Uterus (tissue), 2 donors: Measurements from ENCODE around the gene PPP2R2B.
"Not testable (repeated sequence)": the region's sequence is repeated elsewhere in the genome, so short reads cannot be mapped to it uniquely, and the experiment has no call there.

Experiments used
- POLR2A ChIP-seq, 2 donors: fragments of 450-650 bp; IDR thresholded peaks; one replicate each; pipeline ENCODE4 v1.6.1; 2016; ENCODE audit warnings: antibody characterized with exemption in 2 of 2, mild to moderate bottlenecking in 1 of 2, moderate library complexity in 1 of 2
- TF ChIP-seq, protein P1 (sequence below), 4 experiments: fragments of 200-600 bp in 2 of 4; fragments of 450-650 bp in 2 of 4; sonication (generic) in 2 of 4; IDR thresholded peaks; one replicate each; pipeline ENCODE4 v1.5.1; 2016 to 2019; ENCODE audit warnings: antibody characterized with exemption in 4 of 4, mild to moderate bottlenecking in 2 of 4, moderate library complexity in 1 of 4

DNA sequence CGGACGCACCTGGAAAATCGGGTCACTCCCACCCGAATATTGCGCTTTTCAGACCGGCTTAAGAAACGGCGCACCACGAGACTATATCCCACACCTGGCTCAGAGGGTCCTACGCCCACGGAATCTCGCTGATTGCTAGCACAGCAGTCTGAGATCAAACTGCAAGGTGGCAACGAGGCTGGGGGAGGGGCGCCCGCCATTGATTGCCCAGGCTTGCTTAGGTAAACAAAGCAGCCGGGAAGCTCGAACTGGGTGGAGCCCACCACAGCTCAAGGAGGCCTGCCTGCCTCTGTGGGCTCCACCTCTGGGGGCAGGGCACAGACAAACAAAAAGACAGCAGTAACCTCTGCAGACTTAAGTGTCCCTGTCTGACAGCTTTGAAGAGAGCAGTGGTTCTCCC is 268.8 kb downstream of the PPP2R2B start:
- TF ChIP-seq, protein P1, sequence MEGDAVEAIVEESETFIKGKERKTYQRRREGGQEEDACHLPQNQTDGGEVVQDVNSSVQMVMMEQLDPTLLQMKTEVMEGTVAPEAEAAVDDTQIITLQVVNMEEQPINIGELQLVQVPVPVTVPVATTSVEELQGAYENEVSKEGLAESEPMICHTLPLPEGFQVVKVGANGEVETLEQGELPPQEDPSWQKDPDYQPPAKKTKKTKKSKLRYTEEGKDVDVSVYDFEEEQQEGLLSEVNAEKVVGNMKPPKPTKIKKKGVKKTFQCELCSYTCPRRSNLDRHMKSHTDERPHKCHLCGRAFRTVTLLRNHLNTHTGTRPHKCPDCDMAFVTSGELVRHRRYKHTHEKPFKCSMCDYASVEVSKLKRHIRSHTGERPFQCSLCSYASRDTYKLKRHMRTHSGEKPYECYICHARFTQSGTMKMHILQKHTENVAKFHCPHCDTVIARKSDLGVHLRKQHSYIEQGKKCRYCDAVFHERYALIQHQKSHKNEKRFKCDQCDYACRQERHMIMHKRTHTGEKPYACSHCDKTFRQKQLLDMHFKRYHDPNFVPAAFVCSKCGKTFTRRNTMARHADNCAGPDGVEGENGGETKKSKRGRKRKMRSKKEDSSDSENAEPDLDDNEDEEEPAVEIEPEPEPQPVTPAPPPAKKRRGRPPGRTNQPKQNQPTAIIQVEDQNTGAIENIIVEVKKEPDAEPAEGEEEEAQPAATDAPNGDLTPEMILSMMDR (IDR thresholded peaks at IDR 0.05): not testable (repeated sequence)
- not testable (repeated sequence) for TF ChIP-seq POLR2A (IDR thresholded peaks at IDR 0.05)
